Mammary microvascular endothelial cell (primary cell): ENCODE data around the gene AEBP1. TPM values are rescaled to one million over a fixed set of nuclear protein-coding genes. Genes with fewer than 3 reads are reported as not detected.

Experiments
- total RNA-seq: library from RNA; depleted of rRNA; stranded (reverse); fragments of >200 nt; gene quantifications from 2 replicates; pipeline ENCODE4 v1.2.3, GENCODE V29; 2015

AEBP1 gene
- total RNA-seq, result 8.2 and 9.2 TPM in 2 replicates

GRCh38 chr7:44103923-44104859, at the start of gene AEBP1:
TSS of gene AEBP1 (plus strand) at chr7:44104345. CDS start at chr7:44104666, 321 bp downstream.

GRCh38 chr7:44065431-44066110, 38.6 kb upstream of the AEBP1 start, which contains the start of gene PGAM2:
TSS of gene PGAM2 (minus strand) at chr7:44065567. CDS start at chr7:44065529, 38 bp downstream.

GRCh38 chr7:44123190-44124003, 19.3 kb downstream of the AEBP1 start, which contains the start of gene POLD2:
TSS of gene POLD2 (minus strand) at chr7:44123548. CDS start at chr7:44122053, 1,495 bp downstream.

GRCh38 chr7:44141221-44141850, 37.2 kb downstream of the AEBP1 start, which contains the start of gene MYL7:
TSS of gene MYL7 (minus strand) at chr7:44141332. CDS start at chr7:44141305, 27 bp downstream.

Other genes starting within 250 kb of the AEBP1 start
- gene MRPS24, start 234.8 kb upstream of the AEBP1 start, total RNA-seq, result 130 and 146 TPM in 2 replicates
- 19.5 and 20.4 TPM in 2 replicates for gene URGCP, start 197.7 kb upstream of the AEBP1 start, total RNA-seq
- gene UBE2D4, start 177.9 kb upstream of the AEBP1 start, total RNA-seq, result 25.0 and 34.4 TPM in 2 replicates
- not detected in 2 replicates for gene SPDYE1, start 106.4 kb upstream of the AEBP1 start, total RNA-seq
- gene DBNL, start 59.6 kb upstream of the AEBP1 start, total RNA-seq, result 222 and 224 TPM in 2 replicates
- gene PGAM2, start 38.8 kb upstream of the AEBP1 start, total RNA-seq, result not detected in 2 replicates
- gene POLM, start 21.8 kb upstream of the AEBP1 start, total RNA-seq, result 16.6 and 18.0 TPM in 2 replicates
- gene POLD2, start 19.2 kb downstream of the AEBP1 start, total RNA-seq, result 117 TPM in 2 replicates
- not detected in 2 replicates for gene MYL7, start 37.0 kb downstream of the AEBP1 start, total RNA-seq
- 0.39 TPM in 1 of 2 replicates, not detected in the other for gene GCK, start 85.1 kb downstream of the AEBP1 start, total RNA-seq
- 92.3 and 96.4 TPM in 2 replicates for gene YKT6, start 96.6 kb downstream of the AEBP1 start, total RNA-seq
- 0.20 and 0.69 TPM in 2 replicates for gene CAMK2B, start 221.2 kb downstream of the AEBP1 start, total RNA-seq